HG03025 (cell line): Measurements from ENCODE around the gene MAN2C1.
"Not testable (repeated sequence)": the region's sequence is repeated elsewhere in the genome, so short reads cannot be mapped to it uniquely, and the experiment has no call there.

Source experiments
- ATAC-seq: cut with Tn5 transposase; IDR thresholded peaks from one replicate; pipeline ENCODE4 v1.9.1; 2021; ENCODE audit warnings: mild to moderate bottlenecking, moderate library complexity; ENCODE audit not compliant: unreplicated experiment, low FRiP score

The MAN2C1 gene

GRCh38 chr15:75348034-75348561, 20.3 kb downstream of the MAN2C1 start:
- no peak for ATAC-seq

GRCh38 chr15:75347222-75348033, 21.0 kb downstream of the MAN2C1 start:
- no peak for ATAC-seq

GRCh38 chr15:75346796-75347221, 21.6 kb downstream of the MAN2C1 start, which contains the start of gene NEIL1:
Gene NEIL1 (plus strand): TSS chr15:75347039. CDS start chr15:75348906, 1,867 bp downstream.
- no peak for ATAC-seq

GRCh38 chr15:75343953-75344352, 24.5 kb downstream of the MAN2C1 start:
- ATAC-seq = not testable (repeated sequence)

GRCh38 chr15:75342221-75342620, 26.2 kb downstream of the MAN2C1 start:
- no peak for ATAC-seq

- no peak for ATAC-seq
Observed at GRCh38 chr15:75339531-75340240, 28.7 kb downstream of the MAN2C1 start.

- ATAC-seq = no peak
Observed at GRCh38 chr15:75338661-75339240, 29.7 kb downstream of the MAN2C1 start.

GRCh38 chr15:75335705-75336355, 32.6 kb downstream of the MAN2C1 start, which contains the start of gene COMMD4:
Gene COMMD4 (plus strand): TSS chr15:75336063. CDS start chr15:75336090, 27 bp downstream.
- ATAC-seq = no peak

- no peak for ATAC-seq
Observed at GRCh38 chr15:75335313-75335704, 33.1 kb downstream of the MAN2C1 start.

GRCh38 chr15:75333654-75334419, 34.6 kb downstream of the MAN2C1 start:
- not testable (repeated sequence) for ATAC-seq

- ATAC-seq = not testable (repeated sequence)
Observed at GRCh38 chr15:75332093-75332492, 36.3 kb downstream of the MAN2C1 start.

GRCh38 chr15:75329571-75329970, 38.8 kb downstream of the MAN2C1 start:
- ATAC-seq = no peak

GRCh38 chr15:75328493-75329314, 39.7 kb downstream of the MAN2C1 start:
- no peak for ATAC-seq

GRCh38 chr15:75327491-75327890, 40.9 kb downstream of the MAN2C1 start:
- no peak for ATAC-seq

GRCh38 chr15:75327005-75327404, 41.4 kb downstream of the MAN2C1 start:
- no peak for ATAC-seq

GRCh38 chr15:75325922-75326321, 42.5 kb downstream of the MAN2C1 start:
- no peak for ATAC-seq

GRCh38 chr15:75321711-75322110, 46.7 kb downstream of the MAN2C1 start:
- ATAC-seq = no peak

GRCh38 chr15:75319231-75319897, 49.0 kb downstream of the MAN2C1 start:
- not testable (repeated sequence) for ATAC-seq
